Measurements from ENCODE around the gene KRT9. TPM values are rescaled to one million over a fixed set of nuclear protein-coding genes. Genes with fewer than 3 reads are reported as not detected.

The KRT9 gene, protein sequence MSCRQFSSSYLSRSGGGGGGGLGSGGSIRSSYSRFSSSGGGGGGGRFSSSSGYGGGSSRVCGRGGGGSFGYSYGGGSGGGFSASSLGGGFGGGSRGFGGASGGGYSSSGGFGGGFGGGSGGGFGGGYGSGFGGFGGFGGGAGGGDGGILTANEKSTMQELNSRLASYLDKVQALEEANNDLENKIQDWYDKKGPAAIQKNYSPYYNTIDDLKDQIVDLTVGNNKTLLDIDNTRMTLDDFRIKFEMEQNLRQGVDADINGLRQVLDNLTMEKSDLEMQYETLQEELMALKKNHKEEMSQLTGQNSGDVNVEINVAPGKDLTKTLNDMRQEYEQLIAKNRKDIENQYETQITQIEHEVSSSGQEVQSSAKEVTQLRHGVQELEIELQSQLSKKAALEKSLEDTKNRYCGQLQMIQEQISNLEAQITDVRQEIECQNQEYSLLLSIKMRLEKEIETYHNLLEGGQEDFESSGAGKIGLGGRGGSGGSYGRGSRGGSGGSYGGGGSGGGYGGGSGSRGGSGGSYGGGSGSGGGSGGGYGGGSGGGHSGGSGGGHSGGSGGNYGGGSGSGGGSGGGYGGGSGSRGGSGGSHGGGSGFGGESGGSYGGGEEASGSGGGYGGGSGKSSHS
- total RNA-seq (2022; extraction: Qiagen RNA extraction; ENCODE audit: low read depth) = not detected in 5 replicates

DNA sequence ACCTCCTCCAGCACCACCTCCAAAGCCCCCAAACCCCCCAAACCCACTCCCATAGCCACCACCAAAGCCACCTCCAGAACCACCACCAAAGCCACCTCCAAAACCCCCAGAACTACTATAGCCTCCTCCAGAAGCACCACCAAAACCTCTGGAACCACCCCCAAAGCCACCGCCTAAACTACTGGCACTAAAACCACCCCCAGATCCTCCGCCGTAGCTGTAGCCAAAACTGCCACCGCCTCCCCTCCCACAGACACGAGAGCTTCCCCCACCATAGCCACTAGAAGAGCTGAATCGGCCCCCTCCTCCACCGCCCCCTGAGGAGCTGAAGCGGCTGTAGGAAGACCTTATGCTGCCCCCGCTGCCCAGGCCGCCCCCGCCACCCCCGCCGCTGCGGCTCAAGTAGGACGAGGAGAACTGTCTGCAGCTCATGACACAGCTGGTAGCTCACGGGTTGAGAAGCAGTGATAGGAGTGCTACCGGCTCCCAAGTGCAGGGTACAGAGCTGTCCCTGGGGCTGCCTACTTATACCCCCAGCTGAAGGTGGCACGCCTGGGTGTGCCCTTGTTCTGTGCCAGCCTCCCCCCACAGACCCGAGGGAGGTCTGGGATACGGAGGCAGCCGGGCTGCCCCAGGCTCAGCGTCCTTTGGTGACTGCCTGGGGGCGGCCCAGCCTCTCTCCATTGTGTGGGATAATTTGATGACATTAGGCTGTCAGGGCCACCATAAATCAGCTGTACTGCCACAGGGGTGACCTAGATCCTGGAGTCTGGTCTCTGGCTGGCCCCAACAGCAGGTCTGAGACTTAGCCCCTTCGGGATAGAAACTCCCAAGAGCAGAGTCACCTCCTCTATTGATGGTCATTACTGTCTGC is at the start of gene KRT9:
Gene KRT9 (minus strand): TSS at position 499 of the 874 bp plus-strand sequence. CDS start 67 bp downstream, at position 432.

DNA sequence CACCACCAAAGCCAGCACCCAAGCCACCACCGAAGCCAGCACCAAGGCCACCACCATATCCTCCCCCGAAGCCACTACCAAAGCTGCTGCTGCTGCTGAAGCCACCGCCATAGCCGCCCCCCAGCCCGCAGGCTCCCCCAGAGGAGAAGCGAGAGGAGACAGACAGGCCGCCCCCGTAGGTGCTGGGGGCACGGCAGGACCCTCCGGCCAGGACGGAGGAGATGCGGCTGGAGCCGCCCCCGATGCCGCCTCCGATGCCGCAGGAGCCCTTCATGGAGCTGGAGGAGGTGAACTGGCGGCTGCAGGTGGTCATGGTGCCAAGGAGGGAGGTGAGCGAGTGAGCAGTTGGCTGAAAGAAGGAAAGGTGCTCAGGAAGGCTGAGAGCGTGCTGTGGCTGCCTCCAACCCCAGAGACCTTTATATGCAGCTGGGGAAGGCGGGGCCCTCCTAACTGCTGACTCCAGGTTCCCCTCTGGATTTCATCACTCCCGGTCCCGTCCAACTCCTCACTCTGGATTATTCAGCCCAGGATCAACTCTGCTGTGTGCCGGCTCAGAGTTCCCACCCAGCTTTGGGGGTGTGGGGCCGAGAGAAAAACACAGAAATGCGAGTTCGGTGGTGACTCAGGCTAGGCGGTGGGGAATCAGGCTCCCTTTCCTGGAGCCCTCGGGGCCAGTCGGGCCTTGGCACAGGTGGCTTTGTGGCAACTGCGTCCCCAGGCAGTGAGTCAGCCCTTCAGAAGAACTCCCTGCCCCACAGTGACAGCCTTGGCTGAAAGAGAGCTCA is 40.7 kb upstream of the KRT9 start, which contains the start of gene KRT16:
Gene KRT16 (minus strand): TSS at position 392 of the 785 bp plus-strand sequence. CDS start 79 bp downstream, at position 313.

DNA sequence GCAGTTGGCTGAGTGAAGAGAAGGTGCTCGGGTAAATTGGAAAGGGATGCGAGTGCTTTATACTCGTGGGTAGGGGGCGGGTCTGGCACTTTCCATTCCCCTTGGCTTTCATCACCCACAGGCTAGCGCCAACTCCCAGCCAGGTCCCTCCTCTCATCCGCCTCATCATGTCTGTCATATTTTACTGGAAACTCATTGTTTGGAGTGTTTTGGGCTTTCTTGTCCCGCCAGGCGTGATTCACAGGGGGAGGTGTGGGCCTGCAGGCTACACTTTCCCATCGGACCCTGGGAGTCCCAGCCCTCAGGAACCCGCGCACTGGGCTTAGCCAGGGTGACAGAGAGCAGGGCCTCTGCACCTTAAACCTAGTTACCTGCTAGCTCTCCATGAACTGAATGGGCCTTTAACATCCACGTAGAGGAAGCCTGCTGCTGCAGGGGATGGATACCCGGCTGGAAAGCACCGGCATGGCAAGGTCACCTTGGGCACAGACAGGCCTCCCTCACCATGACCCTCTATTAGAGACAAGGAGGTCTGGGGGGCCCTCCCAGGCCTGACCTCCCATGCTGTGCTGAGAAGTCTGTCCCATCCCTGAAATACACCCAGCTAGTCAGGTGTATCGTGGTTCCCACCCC is 15.1 kb upstream of the KRT9 start, which contains the start of gene KRT14:
Gene KRT14 (minus strand): TSS at position 33 of the 633 bp plus-strand sequence. CDS start 61 bp downstream, outside the sequence.

DNA sequence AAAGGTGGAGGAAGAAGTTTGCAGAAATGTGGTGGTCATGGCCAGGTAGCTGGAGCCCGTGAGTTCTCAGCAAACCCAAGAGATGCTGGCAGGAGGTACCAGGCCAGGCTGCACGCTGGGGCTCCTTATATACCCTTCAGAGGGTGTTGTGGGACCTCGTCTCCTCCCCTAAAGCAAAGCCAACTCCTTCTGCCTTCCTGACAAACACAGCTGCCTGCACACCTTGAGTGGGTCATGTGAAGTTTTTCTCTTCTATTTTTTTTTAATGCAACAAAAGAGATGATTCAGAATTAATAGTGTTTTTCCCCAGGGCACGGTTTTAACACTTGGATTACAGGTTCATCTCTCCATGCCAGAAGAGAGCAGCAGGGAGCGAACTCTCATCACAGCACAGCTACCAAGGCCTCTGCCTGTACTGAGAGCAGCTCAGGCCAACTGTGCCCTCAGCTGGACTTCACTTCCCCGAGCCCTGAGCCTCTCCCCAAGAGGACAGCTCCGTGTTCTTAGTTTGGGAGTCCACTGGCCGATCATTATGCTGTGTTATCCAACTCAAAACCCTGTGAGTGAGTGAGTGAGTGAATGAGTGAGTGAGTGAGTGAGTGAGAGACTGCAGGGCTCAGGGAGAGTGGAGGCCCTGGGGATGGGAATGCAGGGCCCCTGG is 52.9 kb downstream of the KRT9 start, which contains the start of gene KRT15:
Gene KRT15 (minus strand): TSS at position 102 of the 661 bp plus-strand sequence. CDS start 63 bp downstream, at position 39.

Other genes with a start within 250 kb of the KRT9 start
- gene KRT33A, start 221.2 kb downstream of the KRT9 start, total RNA-seq (2022; extraction: Qiagen RNA extraction; ENCODE audit: low read depth) = not detected in 5 replicates
- not detected in 5 replicates for gene KRT33B, start 202.2 kb downstream of the KRT9 start, total RNA-seq (2022; extraction: Qiagen RNA extraction; ENCODE audit: low read depth)
- gene KRT34, start 189.8 kb downstream of the KRT9 start, total RNA-seq (2022; extraction: Qiagen RNA extraction; ENCODE audit: low read depth) = 0.20 to 0.78 TPM (median 0.31 TPM) in 5 replicates
- not detected in 5 replicates for gene KRT31, start 174.5 kb downstream of the KRT9 start, total RNA-seq (2022; extraction: Qiagen RNA extraction; ENCODE audit: low read depth)
- not detected in 5 replicates for gene KRT37, start 147.5 kb downstream of the KRT9 start, total RNA-seq (2022; extraction: Qiagen RNA extraction; ENCODE audit: low read depth)
- not detected in 5 replicates for gene KRT38, start 131.1 kb downstream of the KRT9 start, total RNA-seq (2022; extraction: Qiagen RNA extraction; ENCODE audit: low read depth)
- gene KRT32, start 104.7 kb downstream of the KRT9 start, total RNA-seq (2022; extraction: Qiagen RNA extraction; ENCODE audit: low read depth) = not detected in 5 replicates
- not detected in 5 replicates for gene KRT35, start 90.9 kb downstream of the KRT9 start, total RNA-seq (2022; extraction: Qiagen RNA extraction; ENCODE audit: low read depth)
- not detected in 5 replicates for gene KRT36, start 82.1 kb downstream of the KRT9 start, total RNA-seq (2022; extraction: Qiagen RNA extraction; ENCODE audit: low read depth)
- gene KRT13, start 66.4 kb downstream of the KRT9 start, total RNA-seq (2022; extraction: Qiagen RNA extraction; ENCODE audit: low read depth) = 0.21 to 0.28 TPM in 2 of 5 replicates, not detected in the others
- gene KRT15, start 53.2 kb downstream of the KRT9 start, total RNA-seq (2022; extraction: Qiagen RNA extraction; ENCODE audit: low read depth) = 3.1 to 5.1 TPM (median 4.0 TPM) in 5 replicates
- gene KRT19, start 43.8 kb downstream of the KRT9 start, total RNA-seq (2022; extraction: Qiagen RNA extraction; ENCODE audit: low read depth) = 32.9 to 64.6 TPM (median 54.2 TPM) in 5 replicates
- 0.08 to 0.15 TPM (median 0.14 TPM) in 3 of 5 replicates, not detected in the others for gene KRT14, start 14.8 kb upstream of the KRT9 start, total RNA-seq (2022; extraction: Qiagen RNA extraction; ENCODE audit: low read depth)
- 0.38 to 1.2 TPM (median 0.89 TPM) in 5 replicates for gene KRT16, start 40.7 kb upstream of the KRT9 start, total RNA-seq (2022; extraction: Qiagen RNA extraction; ENCODE audit: low read depth)
- 0.92 to 1.7 TPM (median 1.0 TPM) in 5 replicates for gene KRT17, start 52.5 kb upstream of the KRT9 start, total RNA-seq (2022; extraction: Qiagen RNA extraction; ENCODE audit: low read depth)
- gene EIF1, start 116.8 kb upstream of the KRT9 start, total RNA-seq (2022; extraction: Qiagen RNA extraction; ENCODE audit: low read depth) = 1,212 to 1,763 TPM (median 1,340 TPM) in 5 replicates
- gene GAST, start 140.3 kb upstream of the KRT9 start, total RNA-seq (2022; extraction: Qiagen RNA extraction; ENCODE audit: low read depth) = not detected in 5 replicates
- gene HAP1, start 162.6 kb upstream of the KRT9 start, total RNA-seq (2022; extraction: Qiagen RNA extraction; ENCODE audit: low read depth) = 1.1 to 1.8 TPM (median 1.5 TPM) in 5 replicates
- gene JUP, start 214.7 kb upstream of the KRT9 start, total RNA-seq (2022; extraction: Qiagen RNA extraction; ENCODE audit: low read depth) = 60.0 to 143 TPM (median 119 TPM) in 5 replicates
- gene P3H4, start 239.9 kb upstream of the KRT9 start, total RNA-seq (2022; extraction: Qiagen RNA extraction; ENCODE audit: low read depth) = 23.0 to 39.6 TPM (median 35.6 TPM) in 5 replicates
- 70.3 to 122 TPM (median 105 TPM) in 5 replicates for gene FKBP10, start 240.9 kb upstream of the KRT9 start, total RNA-seq (2022; extraction: Qiagen RNA extraction; ENCODE audit: low read depth)